H1 (cell line): ENCODE measurements around the gene CCNK. TPM values are rescaled to one million over a fixed set of nuclear protein-coding genes. Genes with fewer than 3 reads are reported as not detected.

ENCODE experiments used
- CTCF ChIA-PET: fragments of 300-600 bp; sonication (Branson Sonifier 250); formaldehyde crosslinking; loops from one replicate; lab custom pipeline; 2021; ENCODE audit not compliant: partially characterized antibody; lab: Charles Lee
- POLR2A ChIA-PET: fragments of 300-600 bp; sonication (Branson Sonifier 250); formaldehyde crosslinking; loops from one replicate; lab custom pipeline; 2021; ENCODE audit warnings: inconsistent platforms; ENCODE audit not compliant: partially characterized antibody; lab: Charles Lee
- DNase-seq, 2 experiments: peaks; one replicate each; pipeline versions ENCODE4 v3.0.0 to v3.0.0-alpha.2; 2010 to 2022; ENCODE audit warnings: low spot score in 2 of 2, low read depth in 1 of 2, mixed read lengths in 1 of 2
- FAIRE-seq: peaks from 2 replicates; lab custom pipeline; 2011; peaks lifted over from hg19 to GRCh38; lab: Jason Lieb, UNC
- H2AFZ ChIP-seq: 2 replicates; pipeline ENCODE4 v1.8.1; 2012; ENCODE audit warnings: low read length, inconsistent platforms
- H2AK5ac ChIP-seq: 2 replicates; pipeline ENCODE4 v1.6.1; 2013; ENCODE audit warnings: low read depth, low read length
- H2BK120ac ChIP-seq: replicated peaks from 2 replicates; pipeline ENCODE3; 2013; ENCODE audit warnings: low read depth, low read length, inconsistent platforms
- H2BK12ac ChIP-seq: 2 replicates; pipeline ENCODE4 v1.6.1; 2013; ENCODE audit warnings: low read depth, low read length
- H2BK15ac ChIP-seq: 2 replicates; pipeline ENCODE4 v1.6.1; 2013; ENCODE audit warnings: low read length
- H2BK20ac ChIP-seq: 2 replicates; pipeline ENCODE4 v1.6.1; 2013; ENCODE audit warnings: low read length
- H2BK5ac ChIP-seq: 2 replicates; pipeline ENCODE4 v1.6.1; 2013; ENCODE audit warnings: low read depth, low read length
- H3K14ac ChIP-seq: 2 replicates; pipeline ENCODE4 v1.6.1; 2013; ENCODE audit warnings: inconsistent platforms; ENCODE audit not compliant: insufficient read length
- H3K18ac ChIP-seq: 2 replicates; pipeline ENCODE4 v1.6.1; 2013; ENCODE audit warnings: low read length; ENCODE audit errors: extremely low read depth
- H3K23ac ChIP-seq: 2 replicates; pipeline ENCODE4 v1.6.1; 2013; ENCODE audit warnings: inconsistent platforms; ENCODE audit not compliant: insufficient read length
- H3K23me2 ChIP-seq: 2 replicates; pipeline ENCODE4 v1.6.1; 2013; ENCODE audit warnings: low read depth, low read length
- H3K27ac ChIP-seq: 2 replicates; pipeline ENCODE4 v1.6.1; 2011; ENCODE audit warnings: low read depth, low read length, inconsistent platforms
- H3K27me3 ChIP-seq, 4 experiments: replicated peaks in 1 of 4; 1 replicate in 1 of 4; 2 replicates in 3 of 4; pipeline versions ENCODE4 v1.6.1 to v1.8.1; 2011 to 2013; ENCODE audit warnings: low read length in 3 of 4, mild to moderate bottlenecking in 3 of 4, inconsistent platforms in 2 of 4, mixed read lengths in 2 of 4, moderate library complexity in 1 of 4; ENCODE audit not compliant: control insufficient read depth in 3 of 4, insufficient read depth in 3 of 4; ENCODE audit errors: extremely low read depth in 1 of 4
- H3K36me3 ChIP-seq, 4 experiments: 2 replicates each; pipeline versions ENCODE4 v1.6.1 to v1.8.1; 2011 to 2013; ENCODE audit warnings: mild to moderate bottlenecking in 4 of 4, low read length in 3 of 4, moderate library complexity in 2 of 4, control low read depth in 1 of 4, inconsistent platforms in 1 of 4; ENCODE audit not compliant: insufficient read depth in 4 of 4, control insufficient read depth in 2 of 4
- H3K4ac ChIP-seq: replicated peaks from 2 replicates; pipeline ENCODE3; 2013; ENCODE audit warnings: low read length, low read depth, mixed read lengths, inconsistent platforms; ENCODE audit not compliant: insufficient read length
- H3K4me1 ChIP-seq, 4 experiments: replicated peaks in 1 of 4; 1 replicate in 1 of 4; 2 replicates in 3 of 4; pipeline versions ENCODE4 v1.6.1 to v1.8.1; 2011 to 2013; ENCODE audit warnings: low read length in 3 of 4, inconsistent platforms in 2 of 4, mixed read lengths in 1 of 4; ENCODE audit not compliant: insufficient read depth in 4 of 4, control insufficient read depth in 3 of 4
- H3K4me2 ChIP-seq, 2 experiments: 2 replicates each; pipeline versions ENCODE4 v1.6.1 to v1.8.1; 2011 to 2013; ENCODE audit warnings: low read depth in 2 of 2, low read length in 2 of 2, control low read depth in 1 of 2, inconsistent platforms in 1 of 2, mild to moderate bottlenecking in 1 of 2; ENCODE audit not compliant: insufficient read depth in 1 of 2
- H3K4me3 ChIP-seq, 4 experiments: fragments of 200-600, 300-600 bp in 1 of 4; sonication (generic), shearing (Covaris generic), sonication (Bioruptor Twin) in 1 of 4; 2 replicates each; pipeline versions ENCODE4 v1.5.1 to v1.8.1; 2011 to 2016; ENCODE audit warnings: low read length in 4 of 4, low read depth in 3 of 4, control low read depth in 2 of 4, inconsistent platforms in 2 of 4, mild to moderate bottlenecking in 2 of 4, mixed read lengths in 1 of 4, moderate library complexity in 1 of 4; ENCODE audit not compliant: insufficient read depth in 2 of 4; ENCODE audit errors: extremely low read depth in 1 of 4
- H3K56ac ChIP-seq: replicated peaks from 2 replicates; pipeline ENCODE3; 2013; ENCODE audit warnings: low read depth, mild to moderate bottlenecking, mixed read lengths, low read length, inconsistent platforms; ENCODE audit not compliant: insufficient read length
- H3K79me1 ChIP-seq: 2 replicates; pipeline ENCODE4 v1.6.1; 2013; ENCODE audit warnings: low read depth, low read length, control low read depth
- H3K79me2 ChIP-seq, 2 experiments: 2 replicates each; pipeline versions ENCODE4 v1.6.1 to v1.8.1; 2012 to 2013; ENCODE audit warnings: low read length in 2 of 2, mild to moderate bottlenecking in 2 of 2, inconsistent platforms in 1 of 2; ENCODE audit not compliant: insufficient read depth in 2 of 2, control insufficient read depth in 1 of 2
- H3K9ac ChIP-seq, 4 experiments: replicated peaks in 1 of 4; 1 replicate in 1 of 4; 2 replicates in 3 of 4; pipeline versions ENCODE4 v1.6.1 to v1.8.1; 2011 to 2013; ENCODE audit warnings: low read depth in 3 of 4, low read length in 3 of 4, control low read depth in 2 of 4, mild to moderate bottlenecking in 2 of 4, moderate library complexity in 2 of 4, inconsistent platforms in 1 of 4; ENCODE audit errors: extremely low read depth in 1 of 4
- H3K9me3 ChIP-seq, 2 experiments: 2 replicates each; pipeline versions ENCODE4 v1.6.1 to v1.8.1; 2012 to 2013; ENCODE audit warnings: mild to moderate bottlenecking in 2 of 2, moderate library complexity in 2 of 2, control low read depth in 1 of 2, inconsistent platforms in 1 of 2, low read depth in 1 of 2, low read length in 1 of 2, mixed read lengths in 1 of 2; ENCODE audit not compliant: insufficient read depth in 2 of 2
- H4K20me1 ChIP-seq, 2 experiments: replicated peaks in 1 of 2; 2 replicates each; pipeline versions ENCODE3 to v1.8.1; 2011 to 2013; ENCODE audit warnings: inconsistent platforms in 2 of 2, low read length in 2 of 2, mild to moderate bottlenecking in 1 of 2; ENCODE audit not compliant: insufficient read depth in 2 of 2, control insufficient read depth in 1 of 2
- H4K5ac ChIP-seq: 2 replicates; pipeline ENCODE4 v1.6.1; 2013; ENCODE audit warnings: low read length, low read depth, mixed read lengths, inconsistent platforms; ENCODE audit not compliant: insufficient read length
- H4K8ac ChIP-seq: 2 replicates; pipeline ENCODE4 v1.8.0; 2013; ENCODE audit warnings: mild to moderate bottlenecking, moderate library complexity, low read length, inconsistent platforms; ENCODE audit not compliant: insufficient read depth; ENCODE audit errors: extremely low read depth
- H4K91ac ChIP-seq: replicated peaks from 2 replicates; pipeline ENCODE3; 2013; ENCODE audit warnings: low read length, mixed read lengths, inconsistent platforms; ENCODE audit not compliant: insufficient read length
- CBX5 ChIP-seq: fragments of 300-800, 300-1000 bp; sonication (generic); IDR thresholded peaks from 2 replicates; pipeline ENCODE4 v1.7.1; 2016; ENCODE audit warnings: antibody characterized with exemption, low read length, low read depth
- EGR1 ChIP-seq: IDR thresholded peaks from 2 replicates; pipeline ENCODE4 v1.6.1; 2011; ENCODE audit warnings: low read depth, low read length, borderline replicate concordance
- EZH2 ChIP-seq: fragments of 200-600 bp; sonication (generic); IDR thresholded peaks from 2 replicates; pipeline ENCODE4 v1.7.1; 2012; ENCODE audit warnings: low read depth, mild to moderate bottlenecking, moderate library complexity, low read length, inconsistent platforms; ENCODE audit not compliant: severe bottlenecking
- NRF1 ChIP-seq: IDR thresholded peaks from 2 replicates; pipeline ENCODE4 v1.6.1; 2011; ENCODE audit warnings: mild to moderate bottlenecking, low read depth, low read length, improper control_type of control experiment
- SIN3A ChIP-seq, 2 experiments: IDR thresholded peaks in 1 of 2; conservative IDR thresholded peaks in 1 of 2; 2 replicates each; pipeline ENCODE4 v1.6.1; 2011 to 2012; ENCODE audit warnings: low read length in 2 of 2, improper control_type of control experiment in 1 of 2, low read depth in 1 of 2, mild to moderate bottlenecking in 1 of 2
- WGBS, 2 experiments: shearing (Covaris generic) in 1 of 2; methylation state at CpG; one replicate each; pipeline versions ENCODE4 v1.1.6 to v1.1.7; 2013 to 2015; ENCODE audit warnings: low lambda C conversion rate in 2 of 2, mixed read lengths in 2 of 2, inconsistent platforms in 1 of 2, low coverage in 1 of 2, missing lambda C conversion rate in 1 of 2; ENCODE audit not compliant: insufficient replicate concordance in 2 of 2, insufficient coverage in 1 of 2, insufficient read length in 1 of 2; ENCODE audit errors: extremely low coverage in 1 of 2, missing lambda C conversion rate in 1 of 2; 5-methylcytosine and 5-hydroxymethylcytosine counted together
- polyA plus RNA-seq, 7 experiments: library from polyadenylated mRNA; depleted of rRNA in 3 of 7; stranded (reverse) in 5 of 7; unstranded in 2 of 7; fragments of >200 nt in 5 of 7; fragments of 200-250 nt in 2 of 7; gene quantifications; 1 replicate in 5 of 7; 2 replicates in 1 of 7; 4 replicates in 1 of 7; pipeline versions ENCODE4 v1.2.1 to v1.2.3, GENCODE V29; 2011 to 2013; ENCODE audit warnings: missing spikeins in 2 of 7, mixed read lengths in 2 of 7
- total RNA-seq: library from RNA; stranded (reverse); fragmentation: NEBNext Ultra II Directional; extraction: Animal tissue kit (Norgen Biotek cat#: 25700); gene quantifications from 2 replicates; pipeline ENCODE4 v1.2.1, GENCODE V29; 2021
- TF ChIP-seq, protein P1 (sequence below): IDR thresholded peaks from 2 replicates; pipeline ENCODE4 v1.6.1; 2012; ENCODE audit warnings: low read length, inconsistent platforms
- TF ChIP-seq, protein P2 (sequence below), 3 experiments: IDR thresholded peaks; 1 replicate in 2 of 3; 2 replicates in 1 of 3; pipeline versions ENCODE4 v1.5.1 to v1.6.1; 2011; ENCODE audit warnings: low read length in 3 of 3, mild to moderate bottlenecking in 3 of 3, inconsistent platforms in 2 of 3, low read depth in 1 of 3, moderate library complexity in 1 of 3; ENCODE audit not compliant: insufficient read depth in 1 of 3; ENCODE audit errors: control extremely low read depth in 1 of 3

The CCNK gene
- total and polyA plus RNA-seq, 2 of the 8 experiments (the other 6 are each of a cell fraction or from before 2014, with no cell fraction given) = 10.7 to 82.7 TPM

DNA sequence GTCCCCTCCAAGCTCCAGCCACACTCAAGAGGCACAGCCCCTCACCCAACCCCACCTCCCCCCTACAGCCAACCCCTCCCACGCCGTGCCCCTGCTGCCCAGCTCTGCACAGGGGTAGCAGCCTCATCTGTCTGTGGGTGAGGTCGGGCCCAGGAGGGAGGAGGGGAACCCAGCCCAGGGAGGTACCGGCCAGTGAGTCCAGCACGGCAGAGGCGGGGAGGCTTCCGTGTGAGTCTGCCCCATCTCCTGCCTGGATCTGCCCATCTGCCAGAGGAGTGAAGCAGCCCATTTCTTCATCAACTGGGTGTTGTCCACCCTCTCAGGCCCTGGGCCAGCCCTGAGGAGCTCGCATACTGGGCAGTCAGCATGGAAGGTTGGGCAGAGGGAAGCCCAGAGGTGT, 54.2 kb downstream of the CCNK start:
- Histone ChIP-seq H3K9me3 (no peaks in the 10 kb centered on the region), H3K56ac (no peak overlapping the region), H3K36me3 (no peaks in the 10 kb centered on the region), H4K8ac (no peak overlapping the region; the same call in 1 of the 2 replicates), H2BK5ac (no peak overlapping the region), H4K20me1 (peaks cover 7 to 11% of the 10 kb centered on the region in 2 experiments), H2AFZ (no peak overlapping the region), H2BK15ac (no peak overlapping the region), H2BK20ac (no peak overlapping the region), H3K27me3 (no peaks in the 10 kb centered on the region), H3K23me2 (no peaks in the 10 kb centered on the region), H3K4me1 (peaks cover 3 to 42% (median 27%) of the 10 kb centered on the region in 4 experiments), H3K27ac (no peak overlapping the region), H3K9ac (no peak overlapping the region), H3K79me1 (peaks cover 14% of the 10 kb centered on the region), H3K79me2 (peaks cover 0 to 31% of the 10 kb centered on the region in 2 experiments; a peak in 1 of 4 replicates), H4K5ac (no peak overlapping the region), H3K4ac (no peak overlapping the region), H4K91ac (no peak overlapping the region), H2BK12ac (peak overlapping the region; percentile 27; the same call in 1 of the 2 replicates), H3K4me2 (no peak overlapping the region), H2AK5ac (no peak overlapping the region), H3K23ac (no peak overlapping the region), H3K4me3 (no peak overlapping the region), H3K14ac (no peak overlapping the region), H2BK120ac (no peak overlapping the region), H3K18ac (no peak overlapping the region; the same call in 1 of the 2 replicates)
- WGBS, 2 experiments = 92% methylated on average over 7 of the region's 8 CpGs; no CpG with 5 or more reads in 1 of the 2 experiments
- DNase-seq (no peak), FAIRE-seq (no peak)
- CTCF ChIA-PET = interaction anchor here (1.2 to 6.2 kb wide), 7 partner anchors 10 to 152 kb away, joined by 3 to 40 read pairs (median 5); no protein-coding TSS in a partner anchor
- POLR2A ChIA-PET = no interaction called here
- TF ChIP-seq SIN3A (conservative IDR thresholded peaks at IDR 0.05 in 1 of 2, IDR thresholded peaks at IDR 0.05 in 1 of 2; ENCODE audit: low read depth in 1 of 2, low read length in 2 of 2) (no peak), NRF1 (no peak), CBX5 (no peak), EZH2 (no peak), EGR1 (no peak)
- TF ChIP-seq, protein P1, sequence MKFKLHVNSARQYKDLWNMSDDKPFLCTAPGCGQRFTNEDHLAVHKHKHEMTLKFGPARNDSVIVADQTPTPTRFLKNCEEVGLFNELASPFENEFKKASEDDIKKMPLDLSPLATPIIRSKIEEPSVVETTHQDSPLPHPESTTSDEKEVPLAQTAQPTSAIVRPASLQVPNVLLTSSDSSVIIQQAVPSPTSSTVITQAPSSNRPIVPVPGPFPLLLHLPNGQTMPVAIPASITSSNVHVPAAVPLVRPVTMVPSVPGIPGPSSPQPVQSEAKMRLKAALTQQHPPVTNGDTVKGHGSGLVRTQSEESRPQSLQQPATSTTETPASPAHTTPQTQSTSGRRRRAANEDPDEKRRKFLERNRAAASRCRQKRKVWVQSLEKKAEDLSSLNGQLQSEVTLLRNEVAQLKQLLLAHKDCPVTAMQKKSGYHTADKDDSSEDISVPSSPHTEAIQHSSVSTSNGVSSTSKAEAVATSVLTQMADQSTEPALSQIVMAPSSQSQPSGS = no peak
- TF ChIP-seq, protein P2, sequence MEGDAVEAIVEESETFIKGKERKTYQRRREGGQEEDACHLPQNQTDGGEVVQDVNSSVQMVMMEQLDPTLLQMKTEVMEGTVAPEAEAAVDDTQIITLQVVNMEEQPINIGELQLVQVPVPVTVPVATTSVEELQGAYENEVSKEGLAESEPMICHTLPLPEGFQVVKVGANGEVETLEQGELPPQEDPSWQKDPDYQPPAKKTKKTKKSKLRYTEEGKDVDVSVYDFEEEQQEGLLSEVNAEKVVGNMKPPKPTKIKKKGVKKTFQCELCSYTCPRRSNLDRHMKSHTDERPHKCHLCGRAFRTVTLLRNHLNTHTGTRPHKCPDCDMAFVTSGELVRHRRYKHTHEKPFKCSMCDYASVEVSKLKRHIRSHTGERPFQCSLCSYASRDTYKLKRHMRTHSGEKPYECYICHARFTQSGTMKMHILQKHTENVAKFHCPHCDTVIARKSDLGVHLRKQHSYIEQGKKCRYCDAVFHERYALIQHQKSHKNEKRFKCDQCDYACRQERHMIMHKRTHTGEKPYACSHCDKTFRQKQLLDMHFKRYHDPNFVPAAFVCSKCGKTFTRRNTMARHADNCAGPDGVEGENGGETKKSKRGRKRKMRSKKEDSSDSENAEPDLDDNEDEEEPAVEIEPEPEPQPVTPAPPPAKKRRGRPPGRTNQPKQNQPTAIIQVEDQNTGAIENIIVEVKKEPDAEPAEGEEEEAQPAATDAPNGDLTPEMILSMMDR (IDR thresholded peaks at IDR 0.05; ENCODE audit: control extremely low read depth in 1 of 3, insufficient read depth in 1 of 3, low read depth in 1 of 3, low read length in 3 of 3) = no peak
